Measurements from ENCODE around the gene ZNF511. TPM values are rescaled to one million over a fixed set of nuclear protein-coding genes. Genes with fewer than 3 reads are reported as not detected.

Gene ZNF511
- total RNA-seq, 1 donor from 2014 or later = 40.5 TPM

- intact Hi-C loops (cut with micrococcal nuclease) = no loop called here
- Histone ChIP-seq H3K9me3 (replicated peaks) (no peaks in the 10 kb centered on the region), H3K36me3 (no peaks in the 10 kb centered on the region), H3K27me3 (ENCODE audit: low read depth) (peaks cover 37% of the 10 kb centered on the region), H3K4me3 (no peak overlapping the region), H3K4me1 (peaks cover 7% of the 10 kb centered on the region), H3K27ac (replicated peaks) (no peak overlapping the region)
- TF ChIP-seq, protein P1, sequence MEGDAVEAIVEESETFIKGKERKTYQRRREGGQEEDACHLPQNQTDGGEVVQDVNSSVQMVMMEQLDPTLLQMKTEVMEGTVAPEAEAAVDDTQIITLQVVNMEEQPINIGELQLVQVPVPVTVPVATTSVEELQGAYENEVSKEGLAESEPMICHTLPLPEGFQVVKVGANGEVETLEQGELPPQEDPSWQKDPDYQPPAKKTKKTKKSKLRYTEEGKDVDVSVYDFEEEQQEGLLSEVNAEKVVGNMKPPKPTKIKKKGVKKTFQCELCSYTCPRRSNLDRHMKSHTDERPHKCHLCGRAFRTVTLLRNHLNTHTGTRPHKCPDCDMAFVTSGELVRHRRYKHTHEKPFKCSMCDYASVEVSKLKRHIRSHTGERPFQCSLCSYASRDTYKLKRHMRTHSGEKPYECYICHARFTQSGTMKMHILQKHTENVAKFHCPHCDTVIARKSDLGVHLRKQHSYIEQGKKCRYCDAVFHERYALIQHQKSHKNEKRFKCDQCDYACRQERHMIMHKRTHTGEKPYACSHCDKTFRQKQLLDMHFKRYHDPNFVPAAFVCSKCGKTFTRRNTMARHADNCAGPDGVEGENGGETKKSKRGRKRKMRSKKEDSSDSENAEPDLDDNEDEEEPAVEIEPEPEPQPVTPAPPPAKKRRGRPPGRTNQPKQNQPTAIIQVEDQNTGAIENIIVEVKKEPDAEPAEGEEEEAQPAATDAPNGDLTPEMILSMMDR (IDR thresholded peaks at IDR 0.05; ENCODE audit: borderline replicate concordance) = no peak
- DNase-seq = no peak
Observed at GRCh38 chr10:133271521-133272300, 37.0 kb upstream of the ZNF511 start.

- DNase-seq = no peak
- TF ChIP-seq, protein P1 (IDR thresholded peaks at IDR 0.05; ENCODE audit: borderline replicate concordance) = no peak
- Histone ChIP-seq H3K36me3 (no peaks in the 10 kb centered on the region), H3K4me1 (peaks cover 14% of the 10 kb centered on the region), H3K9me3 (replicated peaks) (no peaks in the 10 kb centered on the region), H3K27me3 (ENCODE audit: low read depth) (peaks cover 43% of the 10 kb centered on the region), H3K4me3 (no peak overlapping the region), H3K27ac (replicated peaks) (no peak overlapping the region)
- intact Hi-C loops (cut with micrococcal nuclease) = no loop called here
Observed at GRCh38 chr10:133272301-133272963, 36.3 kb upstream of the ZNF511 start.

- TF ChIP-seq, protein P1 (IDR thresholded peaks at IDR 0.05; ENCODE audit: borderline replicate concordance) = no peak
- H3K9me3 ChIP-seq (replicated peaks) = no peaks in the 10 kb centered on the region
- intact Hi-C loops (cut with micrococcal nuclease) = no loop called here
- no peak for DNase-seq
- no peaks in the 10 kb centered on the region for H3K36me3 ChIP-seq
- no peak overlapping the region for H3K27ac ChIP-seq (replicated peaks)
- H3K27me3 ChIP-seq (ENCODE audit: low read depth) = peaks cover 39% of the 10 kb centered on the region
- H3K4me1 ChIP-seq = peaks cover 14% of the 10 kb centered on the region
- no peak overlapping the region for H3K4me3 ChIP-seq
Observed at GRCh38 chr10:133272964-133273420, 35.7 kb upstream of the ZNF511 start.

GRCh38 chr10:133273534-133274143, 35.1 kb upstream of the ZNF511 start:
- DNase-seq = no peak
- Histone ChIP-seq H3K4me1 (peaks cover 14% of the 10 kb centered on the region), H3K9me3 (replicated peaks) (no peaks in the 10 kb centered on the region), H3K4me3 (no peak overlapping the region), H3K27ac (replicated peaks) (no peak overlapping the region), H3K36me3 (peaks cover under 1% of the 10 kb centered on the region), H3K27me3 (ENCODE audit: low read depth) (peaks cover 39% of the 10 kb centered on the region)
- TF ChIP-seq, protein P1 (IDR thresholded peaks at IDR 0.05; ENCODE audit: borderline replicate concordance) = no peak
- intact Hi-C loops (cut with micrococcal nuclease) = no loop called here

- peaks cover 14% of the 10 kb centered on the region for H3K4me1 ChIP-seq
- intact Hi-C loops (cut with micrococcal nuclease) = no loop called here
- H3K4me3 ChIP-seq = peak overlapping the region; percentile 34
- no peaks in the 10 kb centered on the region for H3K9me3 ChIP-seq (replicated peaks)
- TF ChIP-seq, protein P1 (IDR thresholded peaks at IDR 0.05; ENCODE audit: borderline replicate concordance) = no peak
- H3K27me3 ChIP-seq (ENCODE audit: low read depth) = peaks cover 39% of the 10 kb centered on the region
- H3K27ac ChIP-seq (replicated peaks) = no peak overlapping the region
- DNase-seq = no peak
- H3K36me3 ChIP-seq = peaks cover 14% of the 10 kb centered on the region
Observed at GRCh38 chr10:133274751-133275683, 33.7 kb upstream of the ZNF511 start.
